ENCODE results near the gene PPFIA2.

- TF ChIP-seq, protein P1, sequence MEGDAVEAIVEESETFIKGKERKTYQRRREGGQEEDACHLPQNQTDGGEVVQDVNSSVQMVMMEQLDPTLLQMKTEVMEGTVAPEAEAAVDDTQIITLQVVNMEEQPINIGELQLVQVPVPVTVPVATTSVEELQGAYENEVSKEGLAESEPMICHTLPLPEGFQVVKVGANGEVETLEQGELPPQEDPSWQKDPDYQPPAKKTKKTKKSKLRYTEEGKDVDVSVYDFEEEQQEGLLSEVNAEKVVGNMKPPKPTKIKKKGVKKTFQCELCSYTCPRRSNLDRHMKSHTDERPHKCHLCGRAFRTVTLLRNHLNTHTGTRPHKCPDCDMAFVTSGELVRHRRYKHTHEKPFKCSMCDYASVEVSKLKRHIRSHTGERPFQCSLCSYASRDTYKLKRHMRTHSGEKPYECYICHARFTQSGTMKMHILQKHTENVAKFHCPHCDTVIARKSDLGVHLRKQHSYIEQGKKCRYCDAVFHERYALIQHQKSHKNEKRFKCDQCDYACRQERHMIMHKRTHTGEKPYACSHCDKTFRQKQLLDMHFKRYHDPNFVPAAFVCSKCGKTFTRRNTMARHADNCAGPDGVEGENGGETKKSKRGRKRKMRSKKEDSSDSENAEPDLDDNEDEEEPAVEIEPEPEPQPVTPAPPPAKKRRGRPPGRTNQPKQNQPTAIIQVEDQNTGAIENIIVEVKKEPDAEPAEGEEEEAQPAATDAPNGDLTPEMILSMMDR (IDR thresholded peaks at IDR 0.05): no peak
- no peak for TF ChIP-seq POLR2A (IDR thresholded peaks at IDR 0.05)
Observed at GRCh38 chr12:81573228-81573627, 185.9 kb downstream of the PPFIA2 start.
